NCI-H774 (cell line): ENCODE data around the gene DUSP14.

Experiments
- DNase-seq: peaks from one replicate; lab custom pipeline; 2025; lab: John Stamatoyannopoulos, UW

DUSP14 gene

DNA sequence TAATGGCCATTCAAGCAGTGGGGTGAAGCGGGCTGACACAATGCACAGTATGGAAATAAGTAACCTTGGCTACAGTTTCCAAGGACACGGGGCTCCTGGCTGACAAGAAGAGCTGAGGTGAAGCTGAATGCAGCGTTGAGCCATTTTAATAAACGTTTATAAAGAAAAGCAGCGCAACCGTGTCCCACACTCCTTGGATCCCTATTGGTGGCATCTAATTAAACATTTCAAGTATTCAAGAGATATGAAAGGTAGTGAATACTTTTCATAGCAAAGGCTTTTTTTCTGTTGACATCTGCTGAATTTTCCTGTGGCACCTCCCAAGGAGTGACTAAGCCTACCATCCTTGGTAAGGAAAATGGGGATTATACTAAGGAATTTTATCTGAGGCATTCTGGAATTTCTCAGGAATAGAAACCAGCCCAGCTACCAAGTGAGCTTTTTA is 26.5 kb downstream of the DUSP14 start:
- DNase-seq = no peak

DNA sequence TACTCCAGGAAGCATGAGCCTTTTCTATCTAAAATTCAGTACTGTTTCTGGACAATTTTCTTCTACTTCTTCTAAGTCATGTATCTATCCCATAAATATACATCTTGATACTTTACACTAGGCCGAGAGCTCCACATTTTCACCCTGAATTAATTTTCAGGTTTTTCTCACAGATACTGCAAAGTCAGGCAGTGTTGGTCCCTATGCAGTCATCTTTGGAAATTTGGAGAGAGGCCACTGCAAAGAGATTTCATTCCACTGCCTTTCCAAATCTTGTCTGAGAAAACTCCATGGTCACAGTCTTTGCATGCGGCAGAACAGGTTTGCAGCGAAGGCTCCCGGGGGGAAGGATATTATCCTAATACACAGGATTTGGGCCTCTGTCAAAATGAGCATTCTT is 28.2 kb downstream of the DUSP14 start:
- DNase-seq = no peak

DNA sequence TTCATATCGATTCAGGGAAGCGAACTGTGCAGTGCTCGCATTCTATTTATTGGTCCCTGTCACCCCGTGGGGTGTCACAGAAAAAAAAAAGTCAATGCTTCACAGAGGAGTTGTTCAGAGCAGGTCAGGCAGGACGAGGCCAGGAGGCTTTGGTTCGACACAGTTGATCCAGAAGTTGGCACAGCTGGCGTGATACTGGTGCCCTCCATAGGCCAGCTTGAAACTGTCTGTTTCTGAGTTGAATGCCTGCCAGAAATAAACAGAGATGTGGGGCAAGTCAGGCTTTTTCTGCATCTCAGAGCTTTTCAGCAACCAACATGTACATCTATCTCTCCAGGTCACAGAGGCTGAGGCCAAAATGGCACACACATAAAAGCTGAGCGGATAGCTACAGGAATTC is 29.1 kb downstream of the DUSP14 start:
- no peak for DNase-seq

DNA sequence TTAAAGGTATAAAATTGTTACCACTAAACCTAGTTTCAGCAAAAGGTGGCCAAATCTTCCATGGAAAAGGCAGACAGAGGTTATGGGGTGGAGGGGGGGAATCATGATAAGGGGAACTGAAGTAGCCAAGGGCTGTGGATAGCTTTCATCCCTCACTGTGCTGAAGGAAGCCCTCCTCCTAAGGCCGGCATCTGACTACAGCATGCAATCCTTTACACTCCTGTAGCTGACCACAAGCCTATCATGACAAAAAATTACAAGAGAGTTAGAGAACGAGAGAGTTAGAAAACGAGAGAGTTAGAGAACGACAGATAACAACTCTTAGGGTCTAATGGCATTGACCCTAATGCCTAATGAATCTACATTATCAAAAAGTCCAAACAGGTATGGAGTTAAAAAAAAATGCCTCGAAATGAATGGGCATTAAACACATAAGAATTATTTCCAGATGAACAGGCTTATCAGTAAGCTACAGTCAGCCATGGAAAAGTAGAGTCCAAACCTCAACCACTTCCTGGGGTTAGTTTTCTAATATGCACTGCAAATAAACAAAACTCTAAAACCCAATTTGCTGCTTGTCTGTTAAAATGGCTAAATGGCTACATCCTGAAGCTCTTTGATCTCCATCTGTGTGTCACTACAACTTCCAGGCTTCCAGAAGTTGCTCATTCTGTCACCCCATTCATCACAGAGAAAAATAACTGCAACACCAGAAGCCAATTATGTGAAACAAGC is 29.7 kb downstream of the DUSP14 start:
- DNase-seq = no peak

DNA sequence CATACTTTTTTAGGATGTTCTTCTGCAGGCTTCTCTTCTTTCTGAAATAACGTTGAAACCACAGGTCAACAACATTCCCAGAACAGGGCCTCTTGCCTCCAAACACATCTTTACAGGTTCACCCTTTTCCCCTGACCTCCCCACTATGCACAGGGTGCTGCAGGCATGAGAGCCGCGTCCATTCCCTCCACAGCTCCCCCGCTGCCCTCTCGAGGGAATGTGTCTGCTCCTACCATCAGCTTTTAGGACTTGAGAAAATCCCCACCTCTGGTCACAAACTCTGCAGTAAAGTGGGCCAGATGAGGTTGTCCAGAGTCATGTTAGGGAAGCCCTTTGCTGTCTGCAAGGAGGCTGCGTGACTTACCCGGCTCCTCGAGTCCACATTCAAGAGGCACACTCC is 30.5 kb downstream of the DUSP14 start:
- no peak for DNase-seq

DNA sequence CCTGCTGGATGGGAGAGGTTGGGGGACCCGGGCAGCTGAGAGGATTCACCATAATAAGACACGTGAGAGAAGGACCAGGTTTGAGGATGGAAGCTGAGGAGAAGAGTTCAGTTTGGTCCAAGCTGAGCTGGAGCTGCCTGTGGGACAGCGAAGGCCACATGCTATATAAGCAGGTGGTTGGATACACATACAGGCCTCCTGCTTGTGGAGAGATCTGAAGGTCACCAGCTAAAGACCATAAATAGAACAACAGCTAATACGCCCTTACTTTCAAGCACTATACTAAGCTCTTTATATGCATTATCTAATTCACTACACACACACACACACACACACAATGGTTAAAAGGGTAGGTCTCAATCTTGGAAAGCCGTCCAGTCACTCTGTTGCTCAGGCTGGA is 32.1 kb downstream of the DUSP14 start:
- DNase-seq = no peak

DNA sequence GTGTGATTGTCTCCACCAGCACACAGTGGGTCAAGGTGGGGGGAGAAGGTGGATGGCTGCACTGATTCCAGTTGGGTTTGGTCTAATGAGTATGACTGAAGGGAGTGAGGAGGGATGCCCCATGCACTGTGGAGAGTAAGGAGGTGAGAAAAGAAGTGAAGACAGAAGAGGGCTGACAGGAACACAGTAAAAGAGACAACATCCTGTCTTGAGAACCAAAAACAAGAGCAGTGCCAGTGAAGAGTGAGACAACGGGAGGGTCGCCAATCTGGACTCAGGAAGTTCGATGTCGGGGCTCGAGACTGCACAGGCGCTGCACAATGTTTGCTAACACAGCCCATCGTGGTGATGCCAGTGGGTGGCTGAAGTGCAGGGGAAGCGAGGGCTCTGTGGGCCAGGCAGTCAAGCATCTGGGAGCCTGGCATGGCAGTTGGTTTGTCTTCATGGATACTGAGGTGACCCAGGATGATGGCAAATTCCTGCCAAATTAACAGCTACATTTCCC is 34.1 kb downstream of the DUSP14 start:
- no peak for DNase-seq

DNA sequence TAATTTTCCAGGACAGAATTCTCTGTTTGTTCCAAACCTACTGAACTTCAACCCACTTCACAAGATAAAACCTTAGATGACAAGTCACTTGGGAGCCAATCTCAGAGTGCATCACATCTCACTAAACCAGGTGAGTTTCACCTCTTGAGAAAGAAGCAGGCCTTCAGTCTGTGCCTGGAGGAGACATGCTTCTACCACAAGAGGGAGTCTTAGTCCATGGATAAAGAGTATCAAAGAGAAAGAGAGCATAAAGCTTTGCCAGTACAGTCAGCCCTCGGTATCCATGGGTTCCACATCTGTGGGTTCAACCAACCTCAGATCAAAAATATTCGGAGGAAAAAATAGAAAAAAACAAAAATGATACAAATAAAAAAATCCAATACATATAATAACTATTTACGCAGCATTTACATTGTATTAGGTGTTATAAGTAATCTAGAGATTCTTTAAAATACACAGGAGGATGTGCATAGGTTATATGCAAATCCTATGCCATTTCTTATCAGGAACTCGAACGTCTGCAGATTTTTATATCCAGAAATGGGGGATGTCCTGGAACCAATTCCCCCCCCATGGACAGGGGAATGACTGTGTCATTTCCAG is 37.7 kb downstream of the DUSP14 start:
- peak; percentile 27 for DNase-seq

DNA sequence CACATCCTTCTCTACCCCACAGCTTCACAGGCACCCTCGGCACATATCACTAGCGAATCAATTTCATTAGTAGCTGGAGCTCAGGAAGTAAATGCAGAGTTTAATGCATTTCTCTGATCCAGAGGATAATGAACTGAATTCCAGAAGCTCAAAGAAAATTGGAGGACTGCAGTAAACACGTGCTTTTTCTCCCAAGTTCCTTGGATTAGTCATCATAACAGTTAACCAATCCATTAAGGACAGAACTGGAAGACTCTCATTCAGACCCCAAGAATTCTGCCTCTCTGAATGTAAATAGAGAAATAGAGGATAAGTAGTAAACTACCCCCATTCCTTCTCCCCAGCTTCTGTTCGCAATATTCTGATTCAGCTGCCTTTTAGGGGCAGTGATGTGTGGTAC is 40.7 kb downstream of the DUSP14 start:
- no peak for DNase-seq

DNA sequence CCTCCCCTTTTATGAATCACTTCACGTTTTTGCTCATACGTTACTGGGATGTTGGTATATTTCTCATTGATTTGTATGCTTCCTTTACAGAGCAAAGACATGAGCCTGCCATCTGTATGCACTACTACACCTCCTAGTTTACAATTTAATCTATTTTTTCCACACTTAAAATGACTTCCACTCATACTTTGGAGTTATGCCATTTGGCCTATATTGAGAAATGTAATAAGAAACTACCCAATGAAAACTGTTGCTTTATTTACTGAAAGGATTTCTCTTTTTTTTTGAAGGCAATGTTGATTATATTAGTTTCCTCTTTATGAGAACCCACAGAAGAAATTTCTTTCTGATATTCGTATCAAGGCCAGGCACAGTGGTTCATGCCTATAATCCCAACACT is 43.1 kb downstream of the DUSP14 start:
- no peak for DNase-seq

DNA sequence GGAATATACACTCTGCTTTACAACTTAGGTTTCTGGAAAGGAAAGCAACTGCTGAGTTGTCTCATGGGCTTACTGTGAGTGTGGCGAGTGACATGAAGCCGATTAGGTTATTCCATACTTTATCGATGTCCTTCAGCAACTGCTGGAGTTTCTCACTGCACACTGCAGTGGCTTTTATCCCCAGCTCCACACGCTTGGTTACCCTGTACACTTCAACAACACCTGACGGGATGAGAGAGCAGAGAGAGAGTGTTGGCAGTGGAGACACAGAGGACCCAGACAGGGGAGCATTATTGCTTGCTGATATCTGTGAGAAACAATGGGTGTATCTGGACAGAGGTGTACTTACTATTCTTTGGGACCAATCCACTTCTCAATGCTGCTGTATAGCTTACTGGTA is 46.2 kb downstream of the DUSP14 start:
- DNase-seq = no peak

DNA sequence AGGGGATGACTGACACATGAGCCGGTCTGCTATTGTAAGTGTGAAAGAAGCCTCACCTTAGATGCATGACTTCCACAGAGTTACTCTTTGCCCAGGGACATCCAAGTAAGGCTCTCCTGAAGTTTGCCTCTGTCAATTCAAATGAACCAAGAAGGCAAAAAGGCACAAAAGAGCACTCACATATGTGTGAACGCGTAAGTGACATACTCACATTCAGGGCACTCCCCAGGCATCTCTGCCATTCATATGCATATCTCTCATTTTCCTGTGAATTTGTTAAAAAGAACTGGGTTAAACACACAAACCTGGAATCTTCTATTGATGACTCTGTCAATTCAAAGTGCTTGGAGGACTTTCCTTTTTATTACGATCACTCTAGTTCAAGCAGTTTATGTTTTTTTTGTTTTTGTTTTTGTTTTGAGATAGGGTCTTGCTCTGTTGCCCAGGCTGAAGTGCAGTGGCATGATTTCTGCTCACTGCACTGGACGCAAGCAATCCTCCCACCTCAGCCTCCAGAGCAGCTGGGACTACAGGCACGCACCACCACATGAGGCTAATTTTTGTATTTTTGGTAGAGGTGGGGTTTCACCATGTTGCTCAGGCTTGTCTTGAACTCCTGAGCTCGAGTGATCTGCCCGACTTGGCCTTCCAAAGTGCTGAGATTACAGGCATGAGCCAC is 49.4 kb downstream of the DUSP14 start:
- no peak for DNase-seq

DNA sequence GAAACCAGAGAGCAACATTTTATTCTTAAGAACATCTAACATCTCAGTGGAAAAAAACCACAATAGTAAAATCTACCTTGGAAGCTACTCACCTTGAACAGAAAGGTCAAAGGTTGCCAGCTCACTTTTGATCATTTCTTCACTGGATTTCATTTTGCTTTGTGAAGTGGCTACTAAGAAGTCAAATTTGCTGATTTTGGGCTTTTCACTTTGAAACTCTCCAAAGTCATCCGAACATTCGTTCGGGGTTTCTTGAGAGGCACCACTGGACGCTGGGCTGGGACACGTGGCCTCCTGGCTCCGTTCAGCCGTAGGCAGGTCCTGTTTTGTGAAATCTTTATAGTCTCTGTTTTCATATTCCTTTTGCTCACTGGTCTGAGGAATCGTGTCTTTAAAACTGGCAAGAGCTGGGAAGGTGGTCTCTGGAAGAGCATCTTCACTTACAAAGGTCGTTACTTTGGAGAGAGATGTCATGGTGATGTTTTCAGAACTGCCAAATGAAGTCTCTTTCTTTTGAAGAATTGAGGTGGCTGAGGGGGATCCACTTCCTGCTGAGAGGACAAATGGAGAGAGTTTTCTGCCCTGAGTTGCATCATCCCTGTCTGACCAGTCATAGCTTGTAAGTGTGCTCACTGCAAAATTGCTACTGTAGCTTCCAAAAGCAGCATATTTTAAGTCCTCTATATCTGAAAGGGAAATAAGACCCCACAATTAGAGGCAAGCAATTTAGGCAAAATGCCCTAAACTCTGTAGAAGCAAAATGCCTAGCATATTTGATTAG is 52.4 kb downstream of the DUSP14 start:
- no peak for DNase-seq

DNA sequence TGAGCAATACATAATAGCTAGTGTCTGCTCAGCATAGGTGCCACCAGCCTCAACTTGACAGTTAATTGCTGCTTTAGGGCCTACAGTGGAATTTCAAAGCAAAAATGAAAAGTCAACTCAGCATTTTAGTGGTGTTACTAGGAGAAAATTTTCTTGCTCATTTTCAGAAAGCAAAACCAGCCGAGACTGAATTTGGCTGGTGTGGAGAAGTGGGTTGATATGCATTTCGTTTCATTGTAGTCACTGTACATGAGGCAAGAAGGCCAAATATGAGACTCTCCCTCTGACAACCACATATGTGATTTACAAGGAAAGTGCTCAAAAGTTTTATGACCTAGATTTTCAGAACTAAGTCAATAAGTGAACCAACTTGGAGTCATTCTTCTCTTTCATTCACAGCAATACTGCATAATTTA is 54.0 kb downstream of the DUSP14 start:
- no peak for DNase-seq

DNA sequence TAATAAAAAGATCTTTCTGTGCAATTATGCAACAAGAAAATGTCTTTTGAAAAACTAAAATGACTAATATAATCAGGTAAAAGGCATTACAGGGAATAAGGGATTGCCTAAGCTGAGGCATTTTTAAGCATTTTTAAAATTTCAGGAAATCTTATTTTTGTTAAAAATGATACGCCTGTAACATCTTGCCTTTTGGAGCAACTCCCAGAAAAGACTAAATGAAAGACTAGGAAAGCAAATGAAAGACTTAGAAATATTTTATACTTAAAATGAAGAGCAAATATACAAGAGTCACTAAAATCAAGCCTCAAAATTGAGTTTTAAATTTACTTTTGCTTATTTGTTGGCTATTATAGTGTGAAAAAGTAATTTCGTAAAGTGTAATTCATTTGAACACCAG is 55.8 kb downstream of the DUSP14 start:
- DNase-seq = no peak

DNA sequence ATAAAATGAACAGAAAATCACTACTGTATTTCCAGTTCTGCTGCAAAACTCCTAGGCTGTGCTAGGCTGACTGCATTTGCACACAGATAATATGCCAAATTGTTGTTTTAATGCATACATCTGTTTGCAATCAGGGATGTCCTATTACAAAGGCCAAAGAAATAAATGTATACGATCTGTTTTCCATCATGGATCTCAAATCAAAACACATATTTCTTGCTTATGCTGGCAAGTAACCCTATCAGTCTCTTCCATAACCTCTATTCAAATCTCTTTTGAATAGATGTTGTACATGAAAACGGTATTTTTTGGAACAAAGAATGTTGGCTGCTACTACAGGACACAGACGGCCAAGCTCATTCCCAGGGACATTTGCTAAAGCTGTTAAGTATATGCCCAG is 56.6 kb downstream of the DUSP14 start:
- no peak for DNase-seq

DNA sequence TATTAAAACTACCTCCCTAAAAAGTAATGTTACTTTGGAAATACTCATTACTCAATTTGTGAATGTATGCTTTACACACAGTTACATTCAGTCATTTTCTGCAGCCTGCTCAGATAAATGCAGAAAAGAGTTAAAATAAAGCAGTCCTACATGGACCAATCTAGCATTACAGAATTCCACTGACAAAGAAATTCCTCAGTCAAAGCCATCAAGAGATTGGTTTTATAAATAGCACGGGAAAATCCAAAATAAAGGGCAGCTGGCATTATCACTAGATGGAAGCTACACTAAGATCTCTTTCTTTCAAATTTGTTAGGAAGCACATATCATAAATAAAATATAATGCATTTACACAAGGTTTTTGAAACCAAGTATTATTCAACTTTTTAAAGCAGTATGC is 58.3 kb downstream of the DUSP14 start:
- DNase-seq = no peak

DNA sequence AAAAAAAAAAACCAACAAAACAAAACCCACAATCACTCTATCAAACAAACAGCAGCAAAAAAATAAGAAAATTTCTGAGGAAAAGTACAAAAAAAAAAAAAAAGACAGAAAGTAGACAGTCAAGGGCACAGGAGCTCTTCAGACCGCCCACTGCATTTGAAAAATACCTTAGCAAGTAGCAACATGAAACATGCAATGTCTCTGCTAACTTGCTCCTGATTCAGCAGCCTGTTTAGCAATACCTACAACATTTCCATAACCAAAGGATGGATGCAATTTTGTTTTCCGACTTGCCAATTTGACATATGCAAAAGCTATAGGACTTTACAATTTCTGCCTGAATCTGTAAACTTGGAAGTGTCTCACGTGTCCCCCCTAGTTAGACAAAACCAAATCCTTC is 62.1 kb downstream of the DUSP14 start:
- DNase-seq = no peak

DNA sequence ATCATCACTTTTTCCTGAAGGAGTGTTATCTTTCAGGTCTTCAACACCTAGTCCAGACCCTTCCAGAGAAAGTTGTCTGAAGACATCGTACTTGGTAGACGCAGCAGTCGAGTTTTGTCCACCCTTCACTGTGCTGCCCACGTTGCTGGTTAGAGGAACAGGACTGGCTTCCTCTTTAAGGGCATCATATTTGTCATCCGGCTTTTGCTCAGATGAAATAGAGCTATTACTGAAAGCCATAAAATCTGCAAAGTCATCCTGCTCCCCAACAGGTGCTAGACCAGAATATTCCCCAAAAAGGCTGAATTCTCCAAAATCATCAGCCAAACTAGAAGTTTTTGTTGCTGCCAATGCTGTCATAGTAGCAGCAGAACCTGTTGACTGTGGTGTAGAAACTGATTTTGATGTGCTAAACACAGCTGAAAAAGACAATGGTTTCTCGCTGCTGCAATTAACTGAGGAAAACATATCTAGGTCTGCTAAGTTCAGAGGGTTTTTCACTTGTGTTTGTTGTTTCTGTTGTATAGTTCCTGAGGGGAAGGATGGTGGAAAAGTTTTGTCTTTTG is 63.8 kb downstream of the DUSP14 start:
- no peak for DNase-seq

DNA sequence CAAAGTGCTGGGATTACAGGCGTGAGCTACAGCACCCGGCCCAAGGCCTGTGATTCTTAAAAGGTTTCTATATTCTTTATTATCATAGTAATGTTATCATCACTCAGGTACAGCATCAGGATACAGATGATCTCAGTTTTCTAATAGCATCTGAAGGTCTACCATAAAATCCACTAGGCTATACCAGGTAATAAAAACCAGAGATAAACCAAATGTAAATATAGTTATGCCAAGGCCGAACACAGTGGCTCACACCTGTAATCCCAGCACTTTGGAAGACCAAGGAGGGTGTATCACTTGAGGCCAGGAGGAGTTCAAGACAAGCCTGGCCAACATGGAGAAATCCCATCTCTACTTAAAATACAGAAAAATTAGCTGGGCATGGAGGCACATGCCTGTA is 65.7 kb downstream of the DUSP14 start:
- DNase-seq = no peak

DNA sequence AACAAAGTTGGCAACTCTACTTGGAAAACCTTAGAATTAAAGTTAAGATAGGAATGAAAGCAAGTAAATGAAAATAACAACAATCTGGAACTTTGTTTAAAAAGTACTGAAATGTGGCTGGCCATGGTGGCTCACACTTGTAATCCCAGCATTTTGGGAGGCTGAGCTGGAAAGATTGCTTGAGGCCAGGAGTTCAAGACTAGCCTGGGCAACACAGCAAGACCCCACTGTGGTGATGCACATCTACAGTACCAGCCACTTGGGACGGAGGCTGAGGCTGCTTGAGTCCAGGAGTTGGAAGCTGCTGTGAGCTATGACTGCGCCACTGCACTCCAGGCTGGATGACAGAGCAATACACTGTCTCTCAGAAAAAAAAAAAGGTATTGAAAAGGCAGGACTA is 67.8 kb downstream of the DUSP14 start:
- no peak for DNase-seq

DNA sequence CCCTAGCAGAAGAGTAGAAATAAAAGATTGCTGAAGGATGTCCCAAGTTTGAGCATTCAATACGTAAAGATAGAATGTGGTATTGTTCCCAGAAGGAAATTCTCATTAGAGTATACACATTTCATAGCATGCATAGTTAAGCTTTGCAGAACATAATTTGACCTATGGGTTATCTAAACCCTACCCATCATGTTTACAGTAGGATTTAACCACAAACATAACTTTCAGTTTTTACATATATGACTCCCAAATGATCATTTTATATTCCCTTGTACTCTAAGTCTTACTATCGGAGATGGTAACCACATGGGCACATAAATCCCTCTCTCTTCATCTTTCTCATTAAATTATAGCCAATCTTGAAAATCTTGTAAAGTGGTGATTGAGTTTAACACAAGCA is 68.6 kb downstream of the DUSP14 start:
- DNase-seq = no peak
